ENCODE data around the gene NFIA.
A peak's percentile ranks its signal among the peaks of the same experiment; 100 is the strongest.

The NFIA gene

DNA sequence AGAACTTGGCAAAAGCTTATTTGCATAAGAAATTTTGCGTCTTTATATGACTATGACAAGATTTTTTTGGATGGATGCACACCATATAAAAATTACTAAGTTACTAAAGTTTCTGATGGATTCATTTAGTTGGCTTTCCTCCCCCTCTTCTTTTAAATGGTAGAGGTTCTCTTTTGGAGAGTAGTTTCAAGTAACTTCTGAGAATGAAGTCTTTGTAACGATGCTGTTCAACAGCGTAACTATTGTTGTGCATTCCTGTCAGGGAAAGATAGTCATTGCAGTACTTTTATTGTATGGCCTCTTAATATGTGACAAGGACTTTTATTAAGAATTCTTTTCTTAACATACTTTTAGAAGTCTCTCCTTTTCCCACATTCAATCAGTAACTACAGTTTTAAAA lies 16.0 kb downstream of the NFIA start:
- H3K9me3 ChIP-seq (ENCODE audit: control insufficient read depth, low read depth, low read length): no peaks in the 10 kb centered on the region
- H3K27ac ChIP-seq (ENCODE audit: low read length): no peak overlapping the region
- no peaks in the 10 kb centered on the region for H3K36me3 ChIP-seq (ENCODE audit: control insufficient read depth, low read depth, low read length)
- peaks cover 4% of the 10 kb centered on the region for H3K27me3 ChIP-seq (ENCODE audit: control insufficient read depth, insufficient read depth, low read length)
- no peaks in the 10 kb centered on the region for H3K4me1 ChIP-seq (ENCODE audit: control insufficient read depth, low read depth, low read length)
- no peak overlapping the region for H3K4me3 ChIP-seq (ENCODE audit: low read length)
- H3K9ac ChIP-seq (ENCODE audit: low read length): no peak overlapping the region

DNA sequence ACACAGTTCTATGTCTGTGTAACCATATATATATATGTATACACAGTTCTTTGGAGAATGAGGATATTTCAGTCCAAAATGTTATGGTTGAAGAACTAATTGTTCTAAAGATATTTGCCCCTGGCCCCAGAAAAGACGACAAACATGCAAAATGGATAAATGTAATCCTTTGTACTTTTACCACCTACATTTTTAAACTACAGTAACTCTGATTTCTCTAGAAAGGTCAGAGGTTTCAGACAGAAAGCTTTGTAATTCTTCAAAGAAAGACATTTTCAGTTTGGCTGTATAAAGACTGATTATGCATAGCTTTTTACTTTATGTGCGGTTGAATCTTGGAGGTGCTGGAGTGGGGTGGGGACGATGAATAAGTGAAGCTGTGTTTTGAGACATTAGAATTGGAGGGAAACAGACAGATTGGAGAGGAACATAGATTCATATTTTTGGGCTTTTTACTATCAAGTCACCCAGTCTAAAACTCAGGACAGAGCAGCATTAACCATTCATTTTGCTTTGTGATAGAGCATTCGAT lies 16.6 kb downstream of the NFIA start:
- Histone ChIP-seq H3K4me1 (ENCODE audit: control insufficient read depth, low read depth, low read length) (no peaks in the 10 kb centered on the region), H3K9me3 (ENCODE audit: control insufficient read depth, low read depth, low read length) (no peaks in the 10 kb centered on the region), H3K36me3 (ENCODE audit: control insufficient read depth, low read depth, low read length) (no peaks in the 10 kb centered on the region), H3K27ac (ENCODE audit: low read length) (no peak overlapping the region), H3K4me3 (ENCODE audit: low read length) (no peak overlapping the region), H3K27me3 (ENCODE audit: control insufficient read depth, insufficient read depth, low read length) (peaks cover 4% of the 10 kb centered on the region), H3K9ac (ENCODE audit: low read length) (no peak overlapping the region)

DNA sequence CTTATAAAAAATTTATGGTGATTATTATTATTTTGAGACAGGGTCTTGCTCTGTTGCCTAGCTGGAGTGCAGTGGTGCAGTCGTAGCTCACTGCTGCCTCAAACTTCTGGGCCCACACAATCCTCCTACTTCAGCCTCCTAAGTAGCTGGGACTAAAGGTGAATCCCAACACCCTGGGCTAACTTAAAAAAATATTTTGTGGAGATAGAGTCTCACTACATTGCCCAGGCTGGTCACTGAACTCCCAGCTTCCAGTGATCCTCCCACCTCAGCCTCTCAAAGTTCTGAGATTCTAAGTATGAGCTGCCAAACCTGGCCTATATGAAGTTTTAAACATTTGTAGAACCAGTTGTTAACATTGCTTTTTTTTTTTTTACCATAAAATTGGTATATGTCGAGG lies 18.2 kb downstream of the NFIA start:
- H3K9me3 ChIP-seq (ENCODE audit: control insufficient read depth, low read depth, low read length): no peaks in the 10 kb centered on the region
- H3K36me3 ChIP-seq (ENCODE audit: control insufficient read depth, low read depth, low read length): no peaks in the 10 kb centered on the region
- no peak overlapping the region for H3K27ac ChIP-seq (ENCODE audit: low read length)
- H3K9ac ChIP-seq (ENCODE audit: low read length): no peak overlapping the region
- no peaks in the 10 kb centered on the region for H3K27me3 ChIP-seq (ENCODE audit: control insufficient read depth, insufficient read depth, low read length)
- H3K4me3 ChIP-seq (ENCODE audit: low read length): no peak overlapping the region
- H3K4me1 ChIP-seq (ENCODE audit: control insufficient read depth, low read depth, low read length): no peaks in the 10 kb centered on the region

DNA sequence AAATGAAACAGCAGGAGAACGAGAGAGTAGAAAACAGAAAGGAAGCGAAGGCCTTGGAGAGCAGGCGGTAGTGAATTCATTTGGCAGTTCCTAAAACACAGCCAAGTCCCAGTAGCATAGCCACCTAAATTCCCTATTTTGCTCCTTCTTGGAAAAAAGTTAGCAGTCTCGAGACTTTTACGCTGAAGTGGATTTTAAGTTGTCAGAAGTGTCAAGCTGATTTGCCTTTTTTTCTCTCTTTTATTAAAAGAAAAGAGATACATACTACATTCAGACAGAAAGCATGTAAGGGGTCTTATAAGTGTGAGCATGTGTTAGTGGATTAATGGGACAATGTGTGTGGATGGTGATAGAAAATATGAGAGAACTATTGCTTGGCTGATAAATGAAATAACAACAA lies 19.2 kb downstream of the NFIA start:
- no peaks in the 10 kb centered on the region for H3K4me1 ChIP-seq (ENCODE audit: control insufficient read depth, low read depth, low read length)
- no peaks in the 10 kb centered on the region for H3K27me3 ChIP-seq (ENCODE audit: control insufficient read depth, insufficient read depth, low read length)
- no peak overlapping the region for H3K9ac ChIP-seq (ENCODE audit: low read length)
- no peak overlapping the region for H3K27ac ChIP-seq (ENCODE audit: low read length)
- H3K9me3 ChIP-seq (ENCODE audit: control insufficient read depth, low read depth, low read length): no peaks in the 10 kb centered on the region
- no peak overlapping the region for H3K4me3 ChIP-seq (ENCODE audit: low read length)
- no peaks in the 10 kb centered on the region for H3K36me3 ChIP-seq (ENCODE audit: control insufficient read depth, low read depth, low read length)

DNA sequence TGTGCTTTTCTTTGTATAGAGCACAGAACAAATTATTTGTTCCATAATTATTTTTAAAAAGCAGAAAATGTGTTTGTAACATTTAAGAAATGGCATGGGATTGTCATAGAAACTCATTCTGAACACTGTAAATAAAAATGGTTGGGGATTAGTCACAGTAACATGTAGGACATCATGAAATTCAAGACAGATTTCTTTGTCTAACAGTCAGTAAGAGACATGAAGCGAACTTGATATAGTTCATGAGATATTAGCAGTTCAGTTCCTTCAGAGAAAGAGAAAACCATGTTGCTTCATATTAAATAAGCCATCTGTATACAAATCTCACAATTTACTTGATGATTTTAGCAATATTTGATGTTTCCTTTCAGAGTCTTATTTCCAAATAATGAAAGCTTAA lies 19.7 kb downstream of the NFIA start:
- Histone ChIP-seq H3K36me3 (ENCODE audit: control insufficient read depth, low read depth, low read length) (no peaks in the 10 kb centered on the region), H3K27me3 (ENCODE audit: control insufficient read depth, insufficient read depth, low read length) (no peaks in the 10 kb centered on the region), H3K9me3 (ENCODE audit: control insufficient read depth, low read depth, low read length) (no peaks in the 10 kb centered on the region), H3K27ac (ENCODE audit: low read length) (no peak overlapping the region), H3K4me1 (ENCODE audit: control insufficient read depth, low read depth, low read length) (no peaks in the 10 kb centered on the region), H3K4me3 (ENCODE audit: low read length) (no peak overlapping the region), H3K9ac (ENCODE audit: low read length) (no peak overlapping the region)

DNA sequence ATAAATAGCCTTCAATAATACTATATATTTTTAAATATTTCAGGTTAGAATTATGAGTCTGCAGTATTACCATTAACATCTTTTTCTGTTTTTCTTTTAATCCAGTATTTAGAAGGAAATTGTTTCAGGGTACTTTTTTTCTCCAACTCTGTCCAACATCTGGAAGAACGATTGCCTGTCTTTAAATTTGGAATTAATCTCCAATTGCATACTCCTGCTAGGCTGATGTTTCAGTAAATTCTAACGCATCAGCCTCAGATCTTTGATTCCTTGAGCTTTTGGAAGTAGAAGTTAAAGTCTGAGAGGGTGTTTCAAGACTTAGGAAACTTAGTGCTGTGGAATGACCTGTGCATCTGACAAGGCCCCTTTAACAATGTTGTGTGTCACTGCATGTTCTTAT lies 20.3 kb downstream of the NFIA start:
- Histone ChIP-seq H3K27ac (ENCODE audit: low read length) (no peak overlapping the region), H3K9me3 (ENCODE audit: control insufficient read depth, low read depth, low read length) (no peaks in the 10 kb centered on the region), H3K27me3 (ENCODE audit: control insufficient read depth, insufficient read depth, low read length) (no peaks in the 10 kb centered on the region), H3K4me1 (ENCODE audit: control insufficient read depth, low read depth, low read length) (no peaks in the 10 kb centered on the region), H3K4me3 (ENCODE audit: low read length) (no peak overlapping the region), H3K9ac (ENCODE audit: low read length) (no peak overlapping the region), H3K36me3 (ENCODE audit: control insufficient read depth, low read depth, low read length) (no peaks in the 10 kb centered on the region)

DNA sequence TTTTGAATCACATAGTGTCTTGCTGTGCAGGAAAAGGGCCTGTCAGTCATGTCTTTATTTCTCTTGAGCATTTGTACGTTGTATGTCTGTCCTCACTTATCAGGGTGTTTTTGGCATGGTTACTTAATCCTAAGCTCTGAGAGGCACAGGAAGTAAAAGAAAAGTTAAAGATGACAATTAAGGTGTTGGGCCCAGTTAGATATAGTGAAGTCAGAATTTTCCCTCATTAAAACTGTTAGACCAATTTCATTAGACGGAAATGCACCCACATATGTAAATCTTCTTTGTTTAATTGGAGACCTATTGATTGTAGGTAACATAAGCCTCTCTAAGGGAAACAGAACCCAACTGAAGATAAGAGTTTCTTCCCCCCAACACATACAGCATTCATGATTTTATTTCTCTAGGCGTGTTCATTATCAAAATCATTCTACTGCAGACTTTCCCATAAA lies 21.9 kb downstream of the NFIA start:
- H3K4me3 ChIP-seq (ENCODE audit: low read length): no peak overlapping the region
- no peak overlapping the region for H3K9ac ChIP-seq (ENCODE audit: low read length)
- no peaks in the 10 kb centered on the region for H3K27me3 ChIP-seq (ENCODE audit: control insufficient read depth, insufficient read depth, low read length)
- H3K4me1 ChIP-seq (ENCODE audit: control insufficient read depth, low read depth, low read length): no peaks in the 10 kb centered on the region
- no peaks in the 10 kb centered on the region for H3K9me3 ChIP-seq (ENCODE audit: control insufficient read depth, low read depth, low read length)
- H3K27ac ChIP-seq (ENCODE audit: low read length): no peak overlapping the region
- no peaks in the 10 kb centered on the region for H3K36me3 ChIP-seq (ENCODE audit: control insufficient read depth, low read depth, low read length)

DNA sequence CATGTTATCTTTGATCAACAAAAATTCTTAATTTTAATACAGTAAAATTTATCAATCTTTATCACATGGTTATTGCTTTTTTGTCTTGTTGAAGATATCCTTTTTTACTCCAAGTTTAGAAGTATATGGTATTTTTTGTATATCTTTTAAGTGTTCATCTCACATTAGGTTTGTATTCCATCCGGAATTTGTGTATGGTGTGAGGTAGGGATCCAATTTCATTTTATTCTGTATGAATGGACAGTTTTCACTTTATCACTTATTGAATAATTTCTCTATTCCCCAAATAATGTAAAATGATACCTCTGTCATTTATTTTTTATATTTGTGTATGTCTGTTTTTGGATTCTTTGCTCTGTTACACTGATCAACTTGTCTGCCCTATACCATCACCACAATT lies 25.3 kb downstream of the NFIA start:
- Histone ChIP-seq H3K9ac (ENCODE audit: low read length) (no peak overlapping the region), H3K36me3 (ENCODE audit: control insufficient read depth, low read depth, low read length) (no peaks in the 10 kb centered on the region), H3K27ac (ENCODE audit: low read length) (no peak overlapping the region), H3K27me3 (ENCODE audit: control insufficient read depth, insufficient read depth, low read length) (no peaks in the 10 kb centered on the region), H3K4me3 (ENCODE audit: low read length) (no peak overlapping the region), H3K9me3 (ENCODE audit: control insufficient read depth, low read depth, low read length) (no peaks in the 10 kb centered on the region), H3K4me1 (ENCODE audit: control insufficient read depth, low read depth, low read length) (peaks cover 11% of the 10 kb centered on the region)

DNA sequence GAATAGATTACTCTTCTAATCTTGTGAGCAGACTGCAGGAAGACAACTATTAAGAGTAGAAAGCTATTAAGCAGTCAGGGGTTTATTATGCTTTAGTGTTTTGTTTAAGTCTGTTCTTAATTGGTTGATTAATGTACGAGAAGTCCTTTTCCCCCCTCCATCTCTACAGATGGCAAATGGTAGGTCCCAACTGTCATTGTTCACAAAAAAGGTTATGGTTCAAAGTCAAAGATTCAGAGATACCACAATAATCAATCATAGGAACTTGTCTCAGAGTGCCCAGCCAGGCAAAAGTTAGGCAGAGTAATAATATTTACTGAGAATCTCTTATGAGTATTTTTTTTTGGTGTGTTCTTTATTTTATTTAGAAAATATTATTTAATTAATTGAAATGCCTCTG lies 26.8 kb downstream of the NFIA start:
- Histone ChIP-seq H3K4me1 (ENCODE audit: control insufficient read depth, low read depth, low read length) (peaks cover 11% of the 10 kb centered on the region), H3K27me3 (ENCODE audit: control insufficient read depth, insufficient read depth, low read length) (no peaks in the 10 kb centered on the region), H3K36me3 (ENCODE audit: control insufficient read depth, low read depth, low read length) (no peaks in the 10 kb centered on the region), H3K27ac (ENCODE audit: low read length) (no peak overlapping the region), H3K4me3 (ENCODE audit: low read length) (no peak overlapping the region), H3K9me3 (ENCODE audit: control insufficient read depth, low read depth, low read length) (no peaks in the 10 kb centered on the region), H3K9ac (ENCODE audit: low read length) (no peak overlapping the region)

DNA sequence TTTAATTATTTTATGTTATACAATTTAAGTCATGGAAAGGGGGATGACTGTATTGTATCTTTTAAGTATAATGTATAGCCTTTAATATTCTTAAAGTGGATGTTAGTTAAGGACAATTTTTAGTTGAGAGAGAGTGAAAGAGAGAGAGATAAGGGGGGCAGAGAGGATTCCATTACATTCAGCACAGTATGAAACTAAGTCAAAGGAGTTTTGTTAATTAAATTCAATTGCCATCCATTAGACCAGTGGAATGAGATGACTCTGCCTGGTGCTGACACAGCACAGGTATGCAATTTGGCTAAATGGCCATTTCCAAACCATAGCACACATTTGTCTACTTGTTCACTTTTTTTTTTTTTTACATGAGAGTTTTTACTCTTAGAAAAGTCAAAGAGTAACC lies 27.5 kb downstream of the NFIA start:
- Histone ChIP-seq H3K4me3 (ENCODE audit: low read length) (no peak overlapping the region), H3K27me3 (ENCODE audit: control insufficient read depth, insufficient read depth, low read length) (no peaks in the 10 kb centered on the region), H3K27ac (ENCODE audit: low read length) (no peak overlapping the region), H3K4me1 (ENCODE audit: control insufficient read depth, low read depth, low read length) (peaks cover 11% of the 10 kb centered on the region), H3K9ac (ENCODE audit: low read length) (no peak overlapping the region), H3K36me3 (ENCODE audit: control insufficient read depth, low read depth, low read length) (no peaks in the 10 kb centered on the region), H3K9me3 (ENCODE audit: control insufficient read depth, low read depth, low read length) (no peaks in the 10 kb centered on the region)

DNA sequence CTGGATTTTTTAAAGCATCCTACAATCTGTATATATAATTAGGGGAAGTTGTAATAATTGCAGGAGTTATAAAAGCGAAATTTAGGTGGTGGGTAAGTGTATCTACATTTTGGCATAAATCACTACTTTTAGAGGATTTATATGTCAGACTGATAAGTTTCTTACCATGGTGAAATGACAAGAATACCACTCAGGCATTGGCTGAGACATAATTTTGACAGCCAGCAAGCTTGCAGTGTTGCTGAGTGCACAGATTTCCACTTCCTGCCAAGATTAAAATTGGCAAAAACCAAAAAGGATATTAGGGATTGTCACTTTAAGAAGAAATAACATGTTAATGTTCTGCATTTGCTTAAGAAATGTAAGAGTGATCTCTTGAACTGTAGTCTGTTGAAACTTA lies 28.2 kb downstream of the NFIA start:
- Histone ChIP-seq H3K9me3 (ENCODE audit: control insufficient read depth, low read depth, low read length) (no peaks in the 10 kb centered on the region), H3K4me1 (ENCODE audit: control insufficient read depth, low read depth, low read length) (peaks cover 11% of the 10 kb centered on the region), H3K4me3 (ENCODE audit: low read length) (no peak overlapping the region), H3K36me3 (ENCODE audit: control insufficient read depth, low read depth, low read length) (no peaks in the 10 kb centered on the region), H3K27ac (ENCODE audit: low read length) (no peak overlapping the region), H3K9ac (ENCODE audit: low read length) (no peak overlapping the region), H3K27me3 (ENCODE audit: control insufficient read depth, insufficient read depth, low read length) (no peaks in the 10 kb centered on the region)

DNA sequence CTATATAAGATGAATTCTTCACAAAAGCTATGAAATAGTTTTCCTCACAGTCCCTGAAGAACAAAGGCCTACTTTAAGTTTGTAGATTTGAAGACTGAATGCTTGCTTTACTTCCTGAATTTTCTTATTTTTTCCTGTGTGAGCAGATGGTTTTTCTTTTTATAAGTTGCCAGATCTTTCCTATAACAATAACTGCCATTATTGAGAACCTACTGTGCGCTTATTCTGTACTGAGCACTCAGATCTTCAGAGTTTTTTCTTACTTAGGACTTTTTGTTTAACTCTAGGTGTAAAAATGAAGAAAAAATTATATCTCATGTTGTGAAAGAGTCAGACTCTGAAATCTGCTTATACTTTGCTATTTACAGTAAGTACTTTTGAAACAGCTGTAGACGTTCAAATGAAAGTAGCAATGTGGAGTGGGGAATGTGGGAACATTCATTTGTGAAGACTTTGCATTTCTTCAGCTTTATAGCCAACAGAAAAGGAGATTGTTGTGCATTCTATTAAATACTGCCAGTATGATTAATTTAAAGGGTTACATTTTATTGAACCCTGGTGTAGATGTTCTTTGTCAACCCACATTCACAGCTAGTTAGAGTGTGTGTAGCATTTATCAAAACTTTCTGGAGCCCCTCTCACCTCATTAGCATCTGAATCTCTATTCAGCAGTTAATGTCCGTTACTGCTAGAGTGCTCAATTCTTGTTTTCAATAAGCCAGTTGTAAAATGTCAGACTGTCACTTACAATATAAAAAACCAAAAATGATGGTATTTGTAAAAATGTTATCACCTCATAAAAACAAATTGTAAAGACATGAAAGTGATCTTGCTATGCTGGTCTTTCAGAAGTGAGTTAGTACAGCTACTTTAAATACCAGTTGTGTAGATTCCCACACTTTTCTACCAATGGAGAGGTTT lies 29.0 kb downstream of the NFIA start:
- Histone ChIP-seq H3K4me3 (ENCODE audit: low read length) (peak overlapping the region; percentile 10), H3K36me3 (ENCODE audit: control insufficient read depth, low read depth, low read length) (no peaks in the 10 kb centered on the region), H3K27ac (ENCODE audit: low read length) (no peak overlapping the region), H3K27me3 (ENCODE audit: control insufficient read depth, insufficient read depth, low read length) (no peaks in the 10 kb centered on the region), H3K4me1 (ENCODE audit: control insufficient read depth, low read depth, low read length) (peaks cover 11% of the 10 kb centered on the region), H3K9me3 (ENCODE audit: control insufficient read depth, low read depth, low read length) (no peaks in the 10 kb centered on the region), H3K9ac (ENCODE audit: low read length) (no peak overlapping the region)
